Suprapubic skin (tissue), 4 donors: ENCODE data around the gene PHKA1. TPM values are rescaled to one million over a fixed set of nuclear protein-coding genes. Genes with fewer than 3 reads are reported as not detected.
"Not testable (repeated sequence)": the region's sequence is repeated elsewhere in the genome, so short reads cannot be mapped to it uniquely, and the experiment has no call there.

Experiments
- DNase-seq, 2 donors: peaks; one replicate each; pipeline ENCODE4 v3.0.0-alpha.2; 2019; ENCODE audit warnings: low spot score in 2 of 2
- H3K27ac ChIP-seq: fragments of 200-600 bp; sonication (generic); one replicate; pipeline ENCODE4 v1.5.1; 2019
- H3K27me3 ChIP-seq: fragments of 200-600 bp; sonication (generic); one replicate; pipeline ENCODE4 v1.5.1; 2019
- H3K36me3 ChIP-seq: fragments of 200-600 bp; sonication (generic); one replicate; pipeline ENCODE4 v1.5.1; 2019
- H3K4me1 ChIP-seq: fragments of 200-600 bp; sonication (generic); one replicate; pipeline ENCODE4 v1.5.1; 2019
- H3K4me3 ChIP-seq: fragments of 200-600 bp; sonication (generic); one replicate; pipeline ENCODE4 v1.5.1; 2019; ENCODE audit warnings: mild to moderate bottlenecking
- H3K9me3 ChIP-seq: fragments of 200-600 bp; sonication (generic); one replicate; pipeline ENCODE4 v1.5.1; 2019
- CTCF ChIP-seq, 2 donors: fragments of 200-600 bp in 1 of 2; fragments of 450-650 bp in 1 of 2; sonication (generic) in 1 of 2; IDR thresholded peaks; one replicate each; pipeline ENCODE4 v1.5.1; 2016 to 2019; ENCODE audit warnings: antibody characterized with exemption in 2 of 2, mild to moderate bottlenecking in 1 of 2, moderate library complexity in 1 of 2
- EP300 ChIP-seq: sonication (generic); formaldehyde crosslinking; IDR thresholded peaks from one replicate; pipeline ENCODE4 v1.6.1; 2017; ENCODE audit warnings: antibody characterized with exemption
- POLR2A ChIP-seq, 2 donors: fragments of 450-650 bp; IDR thresholded peaks; one replicate each; pipeline ENCODE4 v1.6.1; 2017; ENCODE audit warnings: antibody characterized with exemption in 2 of 2, mild to moderate bottlenecking in 2 of 2, moderate library complexity in 2 of 2
- POLR2AphosphoS5 ChIP-seq, 3 donors: sonication (generic); formaldehyde crosslinking; IDR thresholded peaks; one replicate each; pipeline ENCODE4 v1.6.1; 2017; ENCODE audit warnings: antibody characterized with exemption in 3 of 3
- WGBS: methylation state at CpG from one replicate; pipeline ENCODE4 v1.1.5; 2018; 5-methylcytosine and 5-hydroxymethylcytosine counted together
- total RNA-seq, 4 donors: library from RNA; depleted of rRNA; stranded (reverse); fragments of >200 nt; gene quantifications; one replicate each; pipeline ENCODE4 v1.1.0, GENCODE V29; 2016

The PHKA1 gene
- total RNA-seq, 4 donors from 2014 or later, result 2.9 to 4.3 (median 4.0) TPM

GRCh38 chrX:72685018-72685417, 29.1 kb downstream of the PHKA1 start:
- Histone ChIP-seq H3K36me3 (no peaks in the 10 kb centered on the region), H3K27ac (no peak overlapping the region), H3K9me3 (no peaks in the 10 kb centered on the region), H3K27me3 (no peaks in the 10 kb centered on the region), H3K4me1 (no peaks in the 10 kb centered on the region), H3K4me3 (no peak overlapping the region)
- 36% methylated on average over 1 of the region's 1 CpG for WGBS
- no peak for TF ChIP-seq POLR2A (IDR thresholded peaks at IDR 0.05)
- no peak for TF ChIP-seq EP300
- no peak for TF ChIP-seq CTCF (IDR thresholded peaks at IDR 0.05)
- no peak for TF ChIP-seq POLR2AphosphoS5 (IDR thresholded peaks at IDR 0.05)
- no peak for DNase-seq

GRCh38 chrX:72683631-72684030, 30.5 kb downstream of the PHKA1 start:
- Histone ChIP-seq H3K36me3 (no peaks in the 10 kb centered on the region), H3K4me1 (no peaks in the 10 kb centered on the region), H3K4me3 (no peak overlapping the region), H3K27ac (no peak overlapping the region), H3K9me3 (no peaks in the 10 kb centered on the region), H3K27me3 (no peaks in the 10 kb centered on the region)
- WGBS, result 89% methylated on average over 1 of the region's 1 CpG
- TF ChIP-seq POLR2AphosphoS5 (IDR thresholded peaks at IDR 0.05) (no peak), EP300 (no peak), POLR2A (IDR thresholded peaks at IDR 0.05) (no peak)
- DNase-seq, result no peak

- Histone ChIP-seq H3K36me3 (no peaks in the 10 kb centered on the region), H3K27ac (no peak overlapping the region), H3K4me3 (no peak overlapping the region), H3K9me3 (no peaks in the 10 kb centered on the region), H3K4me1 (no peaks in the 10 kb centered on the region), H3K27me3 (no peaks in the 10 kb centered on the region)
- WGBS, result 80% methylated on average over 2 of the region's 2 CpGs
- no peak for DNase-seq
- TF ChIP-seq POLR2A (IDR thresholded peaks at IDR 0.05), result no peak
Measured at GRCh38 chrX:72676465-72676864, 37.6 kb downstream of the PHKA1 start.

GRCh38 chrX:72673951-72674350, 40.2 kb downstream of the PHKA1 start:
- H3K27me3 ChIP-seq, H3K4me1 ChIP-seq, H3K4me3 ChIP-seq, DNase-seq, H3K27ac ChIP-seq, H3K36me3 ChIP-seq, H3K9me3 ChIP-seq: not testable (repeated sequence)
- 100% methylated on average over 1 of the region's 1 CpG for WGBS

GRCh38 chrX:72669508-72669907, 44.6 kb downstream of the PHKA1 start:
- DNase-seq, H3K4me1 ChIP-seq: not testable (repeated sequence)
- WGBS, result 93% methylated on average over 5 of the region's 5 CpGs

GRCh38 chrX:72666451-72666850, 47.7 kb downstream of the PHKA1 start:
- Histone ChIP-seq H3K9me3 (no peaks in the 10 kb centered on the region), H3K36me3 (no peaks in the 10 kb centered on the region), H3K4me1 (no peaks in the 10 kb centered on the region), H3K4me3 (no peak overlapping the region), H3K27ac (no peak overlapping the region), H3K27me3 (no peaks in the 10 kb centered on the region)
- TF ChIP-seq CTCF (IDR thresholded peaks at IDR 0.05) (no peak), POLR2AphosphoS5 (IDR thresholded peaks at IDR 0.05) (no peak), EP300 (no peak), POLR2A (IDR thresholded peaks at IDR 0.05) (no peak)
- DNase-seq, result no peak

More at GRCh38 chrX:72669508-72669907, 44.6 kb downstream of the PHKA1 start:
- not testable (repeated sequence) for H3K27ac ChIP-seq, H3K9me3 ChIP-seq, H3K36me3 ChIP-seq, H3K27me3 ChIP-seq, H3K4me3 ChIP-seq

GRCh38 chrX:72663737-72664136, 50.4 kb downstream of the PHKA1 start:
- Histone ChIP-seq H3K4me3 (no peak overlapping the region), H3K27ac (no peak overlapping the region), H3K36me3 (no peaks in the 10 kb centered on the region), H3K9me3 (no peaks in the 10 kb centered on the region), H3K27me3 (no peaks in the 10 kb centered on the region), H3K4me1 (no peaks in the 10 kb centered on the region)
- DNase-seq, result no peak
- no peak for TF ChIP-seq EP300
- no peak for TF ChIP-seq POLR2A (IDR thresholded peaks at IDR 0.05)
- TF ChIP-seq CTCF (IDR thresholded peaks at IDR 0.05), result no peak
- TF ChIP-seq POLR2AphosphoS5 (IDR thresholded peaks at IDR 0.05), result no peak
